AG04449 (cell line): Measurements from ENCODE around the gene SLC5A6.

Source experiments
- CTCF ChIA-PET: fragments of 350-600 bp; formaldehyde crosslinking; extraction: SDS; loops from one replicate; lab custom pipeline; 2021; ENCODE audit warnings: antibody characterized with exemption; lab: Yijun Ruan, JAX
- POLR2A ChIA-PET: fragments of 400-600, 350-600 bp; formaldehyde crosslinking; extraction: SDS; loops from one replicate; lab custom pipeline; 2020; ENCODE audit warnings: antibody characterized with exemption, inconsistent platforms; lab: Yijun Ruan, JAX
- DNase-seq: peaks from one replicate; pipeline ENCODE4 v3.0.0-alpha.2; 2010; ENCODE audit warnings: low read depth, low spot score
- H3K4me3 ChIP-seq: 2 replicates; pipeline ENCODE4 v1.5.1; 2011; ENCODE audit warnings: low read depth, mild to moderate bottlenecking, control low read depth, low read length
- CTCF ChIP-seq: IDR thresholded peaks from one replicate; pipeline ENCODE4 v1.5.1; 2011; ENCODE audit warnings: mild to moderate bottlenecking, moderate library complexity, low read length, control low read depth, inconsistent platforms; ENCODE audit not compliant: insufficient read depth; ENCODE audit errors: missing control alignments

Gene SLC5A6

GRCh38 chr2:27191070-27191829, 20.8 kb downstream of the SLC5A6 start:
- CTCF ChIA-PET: interaction anchor here (0.5 to 10.7 kb wide), 42 partner anchors 8 to 345 kb away, joined by 3 to 217 read pairs (median 6); partner anchors contain the start of genes ABHD1, CAD, CGREF1 and KHK
- H3K4me3 ChIP-seq: no peak overlapping the region
- no peak for DNase-seq
- peak; percentile 71 for TF ChIP-seq CTCF
- POLR2A ChIA-PET: no interaction called here

- POLR2A ChIA-PET: no interaction called here
- TF ChIP-seq CTCF: no peak
- no peak overlapping the region for H3K4me3 ChIP-seq
- CTCF ChIA-PET: interaction anchor here (0.9 to 10.7 kb wide), 4 partner anchors 13 to 97 kb away, joined by 3 to 217 read pairs (median 22); partner anchors contain the start of gene ABHD1
- DNase-seq: no peak
These were observed 22.1 kb downstream of the SLC5A6 start for GRCh38 chr2:27189989-27190388.

- no peak for DNase-seq
- H3K4me3 ChIP-seq: no peak overlapping the region
- no peak for TF ChIP-seq CTCF
- ChIA-PET POLR2A (no interaction called here), CTCF (interaction anchor here (0.6 to 10.7 kb wide), 18 partner anchors 8 to 1460 kb away, joined by 3 to 217 read pairs (median 4); partner anchors contain the start of genes ATRAID, CAD, PREB and SLC5A6)
These were observed 25.3 kb downstream of the SLC5A6 start for GRCh38 chr2:27186613-27187345.

GRCh38 chr2:27185331-27186026, 26.6 kb downstream of the SLC5A6 start:
- ChIA-PET CTCF (interaction anchor here (0.9 to 10.7 kb wide), 14 partner anchors 9 to 224 kb away, joined by 3 to 217 read pairs (median 5); partner anchors contain the start of gene PREB), POLR2A (interaction anchor here (0.7 kb wide), 1 partner anchor 110 kb away, joined by 3 read pairs; no protein-coding TSS in a partner anchor)
- H3K4me3 ChIP-seq: no peak overlapping the region; the same call in 1 of the 2 replicates
- no peak for TF ChIP-seq CTCF
- DNase-seq: peak; percentile 75

GRCh38 chr2:27184115-27184514, 28.0 kb downstream of the SLC5A6 start:
- CTCF ChIA-PET: interaction anchor here (1.3 to 10.7 kb wide), 4 partner anchors 8 to 85 kb away, joined by 3 to 217 read pairs (median 32); no protein-coding TSS in a partner anchor
- DNase-seq: no peak
- TF ChIP-seq CTCF: no peak
- H3K4me3 ChIP-seq: no peak overlapping the region
- POLR2A ChIA-PET: interaction anchor here (0.6 to 1.5 kb wide), 2 partner anchors 60 to 126 kb away, joined by 3 to 5 read pairs; partner anchors contain the start of gene ABHD1
